GM23248 (cell line): ENCODE measurements around the gene MBD3L4.

Experiments
- EZH2 ChIP-seq: fragments of 200-600 bp; sonication (generic); IDR thresholded peaks from 2 replicates; pipeline ENCODE4 v1.6.1; 2018; ENCODE audit warnings: antibody characterized with exemption, mild to moderate bottlenecking; ENCODE audit not compliant: insufficient read depth, poor library complexity, severe bottlenecking
- EZH2phosphoT487 ChIP-seq: fragments of 200-600 bp; sonication (generic); IDR thresholded peaks from 2 replicates; pipeline ENCODE4 v1.6.1; 2018; ENCODE audit warnings: antibody characterized with exemption, moderate library complexity, mild to moderate bottlenecking, low read depth; ENCODE audit not compliant: insufficient read depth

GRCh38 chr19:6995054-6995453 lies 44.9 kb downstream of the MBD3L4 start:
- TF ChIP-seq EZH2 = no peak
- no peak for TF ChIP-seq EZH2phosphoT487
